Measurements from ENCODE around the gene TSLP.

TSLP gene

GRCh38 chr5:111070272-111071134, 1.0 kb upstream of the TSLP start:
- Mint-ChIP-seq H3K27ac (no peak overlapping the region), H3K4me1 (peaks cover 26% of the 10 kb centered on the region), H3K4me3 (peak overlapping the region; percentile 82), H3K36me3 (ENCODE audit: low read depth) (no peaks in the 10 kb centered on the region), H3K9me3 (no peaks in the 10 kb centered on the region), H3K27me3 (ENCODE audit: low read depth, poor library complexity) (peaks cover 100% of the 10 kb centered on the region)
- TF ChIP-seq, protein P1, sequence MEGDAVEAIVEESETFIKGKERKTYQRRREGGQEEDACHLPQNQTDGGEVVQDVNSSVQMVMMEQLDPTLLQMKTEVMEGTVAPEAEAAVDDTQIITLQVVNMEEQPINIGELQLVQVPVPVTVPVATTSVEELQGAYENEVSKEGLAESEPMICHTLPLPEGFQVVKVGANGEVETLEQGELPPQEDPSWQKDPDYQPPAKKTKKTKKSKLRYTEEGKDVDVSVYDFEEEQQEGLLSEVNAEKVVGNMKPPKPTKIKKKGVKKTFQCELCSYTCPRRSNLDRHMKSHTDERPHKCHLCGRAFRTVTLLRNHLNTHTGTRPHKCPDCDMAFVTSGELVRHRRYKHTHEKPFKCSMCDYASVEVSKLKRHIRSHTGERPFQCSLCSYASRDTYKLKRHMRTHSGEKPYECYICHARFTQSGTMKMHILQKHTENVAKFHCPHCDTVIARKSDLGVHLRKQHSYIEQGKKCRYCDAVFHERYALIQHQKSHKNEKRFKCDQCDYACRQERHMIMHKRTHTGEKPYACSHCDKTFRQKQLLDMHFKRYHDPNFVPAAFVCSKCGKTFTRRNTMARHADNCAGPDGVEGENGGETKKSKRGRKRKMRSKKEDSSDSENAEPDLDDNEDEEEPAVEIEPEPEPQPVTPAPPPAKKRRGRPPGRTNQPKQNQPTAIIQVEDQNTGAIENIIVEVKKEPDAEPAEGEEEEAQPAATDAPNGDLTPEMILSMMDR (IDR thresholded peaks at IDR 0.05), result no peak
- DNase-seq, result peak; percentile 68

- Mint-ChIP-seq H3K9me3 (no peaks in the 10 kb centered on the region), H3K4me1 (peaks cover 26% of the 10 kb centered on the region), H3K27ac (no peak overlapping the region), H3K36me3 (ENCODE audit: low read depth) (no peaks in the 10 kb centered on the region), H3K27me3 (ENCODE audit: low read depth, poor library complexity) (peaks cover 97% of the 10 kb centered on the region), H3K4me3 (peak overlapping the region; percentile 88)
- TF ChIP-seq, protein P1 (IDR thresholded peaks at IDR 0.05), result peak; percentile 7
- peak; percentile 84 for DNase-seq
These were observed 1.6 kb downstream of the TSLP start for GRCh38 chr5:111072949-111073682.

DNA sequence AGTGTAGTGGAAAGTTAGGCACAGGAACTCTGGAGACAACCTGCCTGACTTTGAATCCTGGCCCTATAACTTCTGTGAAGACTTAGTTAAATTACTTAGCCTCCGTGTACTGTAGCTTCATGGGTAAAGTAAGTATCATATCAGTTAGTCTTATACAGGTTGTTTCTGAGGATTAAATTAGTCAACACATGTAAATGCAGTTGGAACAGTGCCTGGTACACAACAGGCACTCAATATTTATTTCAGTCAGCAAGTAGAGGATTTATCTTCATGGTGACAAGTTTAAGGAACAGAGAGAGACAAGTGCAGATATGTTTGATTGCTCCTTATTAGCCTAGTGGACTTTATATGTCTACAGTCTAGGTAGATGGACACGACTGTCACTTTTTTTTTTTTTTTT, 2.7 kb downstream of the TSLP start:
- peaks cover 93% of the 10 kb centered on the region for H3K27me3 Mint-ChIP-seq (ENCODE audit: low read depth, poor library complexity)
- H3K4me1 Mint-ChIP-seq, result peaks cover 26% of the 10 kb centered on the region
- TF ChIP-seq, protein P1 (IDR thresholded peaks at IDR 0.05), result no peak
- no peaks in the 10 kb centered on the region for H3K36me3 Mint-ChIP-seq (ENCODE audit: low read depth)
- no peak for DNase-seq
- H3K9me3 Mint-ChIP-seq, result no peaks in the 10 kb centered on the region
- H3K4me3 Mint-ChIP-seq, result peak overlapping the region; percentile 88
- H3K27ac Mint-ChIP-seq, result no peak overlapping the region

- no peak for DNase-seq
- no peak overlapping the region for H3K4me3 Mint-ChIP-seq
- no peak overlapping the region for H3K27ac Mint-ChIP-seq
- TF ChIP-seq, protein P1 (IDR thresholded peaks at IDR 0.05), result no peak
- no peaks in the 10 kb centered on the region for H3K9me3 Mint-ChIP-seq
- H3K27me3 Mint-ChIP-seq (ENCODE audit: low read depth, poor library complexity), result peaks cover 90% of the 10 kb centered on the region
- peaks cover 20% of the 10 kb centered on the region for H3K4me1 Mint-ChIP-seq
- no peaks in the 10 kb centered on the region for H3K36me3 Mint-ChIP-seq (ENCODE audit: low read depth)
These were observed 4.0 kb downstream of the TSLP start for GRCh38 chr5:111075520-111075919.

- Mint-ChIP-seq H3K36me3 (ENCODE audit: low read depth) (no peaks in the 10 kb centered on the region), H3K4me3 (no peak overlapping the region), H3K27me3 (ENCODE audit: low read depth, poor library complexity) (peaks cover 90% of the 10 kb centered on the region), H3K4me1 (peaks cover 14% of the 10 kb centered on the region), H3K27ac (no peak overlapping the region), H3K9me3 (no peaks in the 10 kb centered on the region)
- DNase-seq, result no peak
- TF ChIP-seq, protein P1 (IDR thresholded peaks at IDR 0.05), result no peak
These were observed 4.6 kb downstream of the TSLP start for GRCh38 chr5:111076091-111076490.
